Sigmoid colon (tissue), 7 donors: Measurements from ENCODE around the gene FOXL3. TPM values are rescaled to one million over a fixed set of nuclear protein-coding genes. Genes with fewer than 3 reads are reported as not detected.

Source experiments
- DNase-seq: peaks from one replicate; pipeline ENCODE4 v3.0.0-alpha.2; 2019
- H3K27ac ChIP-seq, 4 donors: fragments of 200-600 bp; sonication (generic); one replicate each; pipeline ENCODE4 v1.5.1; 2016 to 2019; ENCODE audit warnings: mild to moderate bottlenecking in 1 of 4
- H3K27me3 ChIP-seq, 3 donors: fragments of 200-600 bp; sonication (generic); one replicate each; pipeline ENCODE4 v1.5.1; 2019; ENCODE audit warnings: mild to moderate bottlenecking in 1 of 3
- H3K36me3 ChIP-seq, 4 donors: fragments of 200-600 bp; sonication (generic); one replicate each; pipeline ENCODE4 v1.5.1; 2016 to 2019
- H3K4me1 ChIP-seq, 4 donors: fragments of 200-600 bp; sonication (generic); one replicate each; pipeline ENCODE4 v1.5.1; 2017 to 2019
- H3K4me3 ChIP-seq, 4 donors: fragments of 200-600 bp; sonication (generic); one replicate each; pipeline ENCODE4 v1.5.1; 2017 to 2019; ENCODE audit warnings: mild to moderate bottlenecking in 2 of 4, moderate library complexity in 1 of 4
- H3K9me3 ChIP-seq, 4 donors: fragments of 200-600 bp in 3 of 4; sonication (generic) in 3 of 4; one replicate each; pipeline versions ENCODE4 v1.5.1 to v1.6.1; 2013 to 2019
- CTCF ChIP-seq, 4 experiments: fragments of 450-650 bp in 3 of 4; fragments of 200-600 bp in 1 of 4; IDR thresholded peaks; one replicate each; pipeline ENCODE4 v1.5.1; 2016 to 2019; ENCODE audit warnings: antibody characterized with exemption in 4 of 4, mild to moderate bottlenecking in 3 of 4, moderate library complexity in 2 of 4
- EP300 ChIP-seq, 4 donors: sonication (generic); formaldehyde crosslinking; IDR thresholded peaks; one replicate each; pipeline ENCODE4 v1.6.1; 2017; ENCODE audit warnings: antibody characterized with exemption in 4 of 4
- POLR2A ChIP-seq, 2 donors: fragments of 450-650 bp; IDR thresholded peaks; one replicate each; pipeline ENCODE4 v1.6.1; 2016; ENCODE audit warnings: antibody characterized with exemption in 2 of 2, mild to moderate bottlenecking in 2 of 2, moderate library complexity in 2 of 2
- POLR2AphosphoS5 ChIP-seq, 4 donors: sonication (generic); formaldehyde crosslinking; IDR thresholded peaks; one replicate each; pipeline ENCODE4 v1.6.1; 2017; ENCODE audit warnings: antibody characterized with exemption in 4 of 4
- WGBS, 2 donors: extraction: QIAGEN DNeasy Blood & Tissue Kit; methylation state at CpG; one replicate each; pipeline ENCODE4 v1.1.7; 2013; 5-methylcytosine and 5-hydroxymethylcytosine counted together
- intact Hi-C: fragments of 100-400 bp; cut with DNase I; formaldehyde crosslinking; loops from one replicate; pipeline ENCODE4 v1.15.1; 2023
- polyA plus RNA-seq, 3 donors: library from polyadenylated mRNA; stranded (reverse); fragments of 200-250 nt; gene quantifications; one replicate each; pipeline ENCODE4 v1.2.3, GENCODE V29; 2013
- total RNA-seq, 4 donors: library from RNA; depleted of rRNA; stranded (reverse); fragments of >200 nt; gene quantifications; one replicate each; pipeline ENCODE4 v1.1.0, GENCODE V29; 2016
- donor health status: healthy with polysubstance abuse.
- donor health status: Bipolar disorder and iron deficiency.
- donor health status: healthy.

Gene FOXL3
- total and polyA plus RNA-seq, 7 donors = not detected

GRCh38 chr7:332020-332517 lies 42.1 kb downstream of the FOXL3 start:
- Histone ChIP-seq H3K36me3 (no peaks in the 10 kb centered on the region), H3K27me3 (peaks cover 0 to 8% (median 0%) of the 10 kb centered on the region in 3 donors), H3K4me1 (peaks cover 0 to 18% (median 17%) of the 10 kb centered on the region in 4 donors), H3K4me3 (peak overlapping the region in 2 of 4 donors; percentile 31 to 42), H3K9me3 (no peaks in the 10 kb centered on the region), H3K27ac (peak overlapping the region; percentile 53 to 74 (median 64))
- peak; percentile 61 for DNase-seq
- no peak for TF ChIP-seq POLR2A (IDR thresholded peaks at IDR 0.05)
- TF ChIP-seq CTCF (IDR thresholded peaks at IDR 0.05) = no peak
- TF ChIP-seq EP300 (IDR thresholded peaks at IDR 0.05) = no peak
- no peak for TF ChIP-seq POLR2AphosphoS5 (IDR thresholded peaks at IDR 0.05)
- WGBS, 2 donors = 34 to 66% methylated on average over 23 of the region's 23 CpGs
- intact Hi-C loops = loop anchor here (1.0 to 5.0 kb wide), 2 partner anchors 185 to 400 kb away; partner anchors contain the start of gene PDGFA

GRCh38 chr7:332646-333392 lies 42.8 kb downstream of the FOXL3 start:
- Histone ChIP-seq H3K27ac (peak overlapping the region; percentile 53 to 74 (median 64)), H3K9me3 (no peaks in the 10 kb centered on the region), H3K27me3 (peaks cover 0 to 8% (median 0%) of the 10 kb centered on the region in 3 donors), H3K36me3 (no peaks in the 10 kb centered on the region), H3K4me1 (peaks cover 0 to 18% (median 17%) of the 10 kb centered on the region in 4 donors), H3K4me3 (peak overlapping the region in 3 of 4 donors; percentile 31 to 48 (median 42))
- intact Hi-C loops = loop anchor here (1.0 to 5.0 kb wide), 2 partner anchors 184 to 399 kb away; partner anchors contain the start of gene PDGFA
- DNase-seq = peak; percentile 86
- TF ChIP-seq EP300 (IDR thresholded peaks at IDR 0.05) = no peak
- TF ChIP-seq CTCF (IDR thresholded peaks at IDR 0.05) = peak; percentile 53 to 90 (median 76)
- TF ChIP-seq POLR2A (IDR thresholded peaks at IDR 0.05) = no peak
- peak in 2 of 4 donors; percentile 8 to 10 for TF ChIP-seq POLR2AphosphoS5 (IDR thresholded peaks at IDR 0.05)
- 3 to 10% methylated on average over 57 of the region's 57 CpGs for WGBS, 2 donors

- H3K9me3 ChIP-seq = no peaks in the 10 kb centered on the region
- intact Hi-C loops = loop anchor here (5.0 kb wide), 1 partner anchor 184 kb away; the partner anchor contains the start of gene PDGFA
- H3K36me3 ChIP-seq = no peaks in the 10 kb centered on the region
- H3K27ac ChIP-seq = peak overlapping the region; percentile 53 to 74 (median 64)
- WGBS, 2 donors = 9 to 51% methylated on average over 17 of the region's 17 CpGs
- peaks cover 0 to 8% (median 0%) of the 10 kb centered on the region in 3 donors for H3K27me3 ChIP-seq
- DNase-seq = peak; percentile 76
- TF ChIP-seq CTCF (IDR thresholded peaks at IDR 0.05) = no peak
- no peak for TF ChIP-seq POLR2A (IDR thresholded peaks at IDR 0.05)
- no peak for TF ChIP-seq EP300 (IDR thresholded peaks at IDR 0.05)
- no peak for TF ChIP-seq POLR2AphosphoS5 (IDR thresholded peaks at IDR 0.05)
- peak overlapping the region in 2 of 4 donors; percentile 42 to 48 for H3K4me3 ChIP-seq
- H3K4me1 ChIP-seq = peaks cover 0 to 18% (median 17%) of the 10 kb centered on the region in 4 donors
These were observed 43.4 kb downstream of the FOXL3 start for GRCh38 chr7:333393-333764.

- no peak for TF ChIP-seq CTCF (IDR thresholded peaks at IDR 0.05)
- no peak for TF ChIP-seq EP300 (IDR thresholded peaks at IDR 0.05)
- TF ChIP-seq POLR2A (IDR thresholded peaks at IDR 0.05) = no peak
- no peak for TF ChIP-seq POLR2AphosphoS5 (IDR thresholded peaks at IDR 0.05)
- Histone ChIP-seq H3K4me1 (peaks cover 0 to 18% (median 17%) of the 10 kb centered on the region in 4 donors), H3K9me3 (no peaks in the 10 kb centered on the region), H3K27me3 (no peaks in the 10 kb centered on the region), H3K27ac (no peak overlapping the region), H3K36me3 (no peaks in the 10 kb centered on the region), H3K4me3 (no peak overlapping the region)
- DNase-seq = no peak
- intact Hi-C loops = loop anchor here (5.0 kb wide), 1 partner anchor 183 kb away; the partner anchor contains the start of gene PDGFA
- WGBS, 2 donors = 92 to 94% methylated on average over 16 of the region's 16 CpGs
These were observed 44.8 kb downstream of the FOXL3 start for GRCh38 chr7:334618-335357.
